HG02588 (cell line): ENCODE data around the gene ITGB4.

Experiments used
- ATAC-seq: cut with Tn5 transposase; IDR thresholded peaks from one replicate; pipeline ENCODE4 v1.9.1; 2021; ENCODE audit warnings: mild to moderate bottlenecking, moderate library complexity; ENCODE audit not compliant: unreplicated experiment

The ITGB4 gene

GRCh38 chr17:75720656-75721462 lies at the start of gene ITGB4:
Gene ITGB4 (plus strand): TSS chr17:75721459. CDS start chr17:75724704, 3,245 bp downstream.
- no peak for ATAC-seq

- no peak for ATAC-seq
These were observed 49.2 kb upstream of the ITGB4 start for GRCh38 chr17:75672011-75672410.

- no peak for ATAC-seq
These were observed 47.8 kb upstream of the ITGB4 start for GRCh38 chr17:75673487-75673886.

- no peak for ATAC-seq
These were observed 44.8 kb upstream of the ITGB4 start for GRCh38 chr17:75676461-75676860.

GRCh38 chr17:75679706-75680211 lies 41.5 kb upstream of the ITGB4 start:
- ATAC-seq, result no peak

GRCh38 chr17:75680431-75680830 lies 40.8 kb upstream of the ITGB4 start:
- no peak for ATAC-seq

- no peak for ATAC-seq
These were observed 40.0 kb upstream of the ITGB4 start for GRCh38 chr17:75681289-75681688.

- ATAC-seq, result no peak
These were observed 37.7 kb upstream of the ITGB4 start for GRCh38 chr17:75683583-75683982.

- ATAC-seq, result no peak
These were observed 37.0 kb upstream of the ITGB4 start for GRCh38 chr17:75684249-75684648.

GRCh38 chr17:75684924-75685323 lies 36.3 kb upstream of the ITGB4 start:
- ATAC-seq, result no peak

GRCh38 chr17:75685499-75685898 lies 35.8 kb upstream of the ITGB4 start:
- no peak for ATAC-seq

- ATAC-seq, result no peak
These were observed 32.9 kb upstream of the ITGB4 start for GRCh38 chr17:75688209-75688825.

GRCh38 chr17:75689441-75689873 lies 31.8 kb upstream of the ITGB4 start:
- no peak for ATAC-seq

- no peak for ATAC-seq
These were observed 29.9 kb upstream of the ITGB4 start for GRCh38 chr17:75691371-75691791.

- no peak for ATAC-seq
These were observed 29.2 kb upstream of the ITGB4 start for GRCh38 chr17:75691801-75692626.

GRCh38 chr17:75692976-75693375 lies 28.3 kb upstream of the ITGB4 start:
- ATAC-seq, result no peak

- ATAC-seq, result no peak
These were observed 27.5 kb upstream of the ITGB4 start for GRCh38 chr17:75693500-75694481.

GRCh38 chr17:75694536-75694935 lies 26.7 kb upstream of the ITGB4 start:
- ATAC-seq, result no peak

GRCh38 chr17:75695141-75695829 lies 26.0 kb upstream of the ITGB4 start:
- no peak for ATAC-seq
